Muscle layer of colon (tissue), 2 donors: ENCODE measurements around the gene PER3.

Source experiments
- H3K27ac ChIP-seq: one replicate; pipeline ENCODE4 v1.7.0; 2013; ENCODE audit warnings: low read depth, mild to moderate bottlenecking, low read length, moderate library complexity
- H3K27me3 ChIP-seq, 2 donors: one replicate each; pipeline ENCODE4 v1.7.0; 2013; ENCODE audit warnings: low read length in 2 of 2, mild to moderate bottlenecking in 2 of 2; ENCODE audit not compliant: insufficient read depth in 2 of 2, control insufficient read depth in 1 of 2
- H3K36me3 ChIP-seq: one replicate; pipeline ENCODE4 v1.7.0; 2013; ENCODE audit warnings: mild to moderate bottlenecking, low read length; ENCODE audit not compliant: insufficient read depth
- H3K4me1 ChIP-seq: one replicate; pipeline ENCODE4 v1.7.0; 2013; ENCODE audit warnings: mild to moderate bottlenecking, low read length; ENCODE audit not compliant: insufficient read depth
- H3K4me3 ChIP-seq, 2 donors: one replicate each; pipeline ENCODE4 v1.7.0; 2013; ENCODE audit warnings: low read length in 2 of 2, low read depth in 1 of 2, mild to moderate bottlenecking in 1 of 2, moderate library complexity in 1 of 2
- H3K9ac ChIP-seq: one replicate; pipeline ENCODE4 v1.7.0; 2013; ENCODE audit warnings: low read length
- H3K9me3 ChIP-seq: one replicate; pipeline ENCODE4 v1.7.0; 2013; ENCODE audit warnings: mild to moderate bottlenecking, low read length
- donor health status: abdominal sarcoma.
- donor health status: Adenocarcinoma of cecum.

Gene PER3

DNA sequence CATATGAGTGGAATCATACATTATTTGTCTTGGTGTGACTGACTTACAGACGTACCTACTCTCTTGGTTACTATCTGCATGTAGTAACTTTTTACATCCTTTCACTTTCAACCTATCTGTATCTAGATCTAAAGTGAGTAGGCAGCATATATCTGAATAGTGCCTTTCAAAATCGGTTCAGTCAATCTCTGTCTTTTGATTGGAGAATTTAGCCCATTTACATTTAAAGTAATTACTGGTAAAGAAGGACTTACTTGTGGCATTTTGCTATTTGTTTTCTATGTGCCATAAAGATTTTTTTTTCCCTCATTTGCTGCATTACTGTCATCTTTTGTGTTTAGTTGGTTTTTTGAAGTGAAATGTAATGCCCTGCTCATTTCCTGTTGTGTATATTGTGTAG, 54.6 kb downstream of the PER3 start:
- peaks cover 7% of the 10 kb centered on the region for H3K9me3 ChIP-seq
- H3K4me3 ChIP-seq, result no peak overlapping the region
- no peaks in the 10 kb centered on the region for H3K4me1 ChIP-seq
- H3K36me3 ChIP-seq, result peaks cover 88% of the 10 kb centered on the region
- H3K9ac ChIP-seq, result no peak overlapping the region
- H3K27me3 ChIP-seq, result no peaks in the 10 kb centered on the region
- H3K27ac ChIP-seq, result no peak overlapping the region

DNA sequence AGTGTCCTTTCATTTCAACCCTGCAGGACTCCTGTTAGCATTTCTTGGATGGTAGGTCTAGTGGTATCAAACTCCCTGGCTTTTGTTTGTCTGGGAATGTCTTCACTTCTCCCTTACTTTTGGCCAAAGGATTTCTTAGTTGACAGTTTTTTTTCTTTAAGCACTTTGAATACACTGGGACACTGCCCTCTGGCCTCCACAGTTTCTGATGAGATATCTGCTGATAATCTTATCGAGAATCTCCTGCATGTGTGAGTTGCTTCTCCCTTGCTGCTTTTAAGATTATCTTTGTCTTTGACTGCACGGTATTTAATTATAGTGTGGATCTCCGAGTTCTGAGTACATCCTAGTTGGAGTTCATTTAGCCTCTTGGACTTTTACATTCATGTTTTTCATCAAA, 55.4 kb downstream of the PER3 start:
- H3K4me1 ChIP-seq, result no peaks in the 10 kb centered on the region
- no peak overlapping the region for H3K4me3 ChIP-seq
- no peaks in the 10 kb centered on the region for H3K27me3 ChIP-seq
- H3K27ac ChIP-seq, result no peak overlapping the region
- peaks cover 7% of the 10 kb centered on the region for H3K9me3 ChIP-seq
- no peak overlapping the region for H3K9ac ChIP-seq
- H3K36me3 ChIP-seq, result peaks cover 85% of the 10 kb centered on the region

GRCh38 chr1:7842517-7842916, 58.4 kb downstream of the PER3 start:
- H3K4me1 ChIP-seq, result no peaks in the 10 kb centered on the region
- no peak overlapping the region for H3K27ac ChIP-seq
- no peaks in the 10 kb centered on the region for H3K27me3 ChIP-seq
- H3K36me3 ChIP-seq, result peaks cover 60% of the 10 kb centered on the region
- H3K4me3 ChIP-seq, result no peak overlapping the region
- peaks cover 7% of the 10 kb centered on the region for H3K9me3 ChIP-seq
- H3K9ac ChIP-seq, result no peak overlapping the region

- Histone ChIP-seq H3K9ac (no peak overlapping the region), H3K4me3 (no peak overlapping the region), H3K27me3 (no peaks in the 10 kb centered on the region), H3K36me3 (peaks cover 31% of the 10 kb centered on the region), H3K9me3 (no peaks in the 10 kb centered on the region), H3K27ac (no peak overlapping the region), H3K4me1 (no peaks in the 10 kb centered on the region)
Observed at GRCh38 chr1:7845761-7846160, 61.7 kb downstream of the PER3 start.

GRCh38 chr1:7846656-7847055, 62.6 kb downstream of the PER3 start:
- H3K4me1 ChIP-seq, result no peaks in the 10 kb centered on the region
- no peak overlapping the region for H3K4me3 ChIP-seq
- peaks cover 23% of the 10 kb centered on the region for H3K36me3 ChIP-seq
- H3K27me3 ChIP-seq, result no peaks in the 10 kb centered on the region
- no peaks in the 10 kb centered on the region for H3K9me3 ChIP-seq
- no peak overlapping the region for H3K9ac ChIP-seq
- no peak overlapping the region for H3K27ac ChIP-seq

DNA sequence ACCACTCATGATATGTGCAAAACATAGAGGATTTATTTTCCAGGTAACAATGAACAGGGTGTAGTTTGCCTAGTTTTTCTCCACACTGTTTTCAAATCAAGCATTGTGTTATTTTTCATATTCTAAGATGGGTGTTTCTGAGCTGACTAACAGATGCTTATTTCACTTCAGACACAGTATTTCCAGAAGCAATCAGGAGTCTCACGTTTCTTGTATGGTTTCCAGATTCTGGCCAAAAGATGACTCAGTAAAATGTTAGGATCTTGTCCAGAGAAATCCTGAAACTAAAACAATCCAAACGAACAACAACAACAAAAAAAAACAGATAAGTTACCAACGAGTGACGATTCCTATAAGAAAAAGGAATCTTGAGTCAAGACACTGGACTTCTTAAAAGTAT, 63.5 kb downstream of the PER3 start:
- no peaks in the 10 kb centered on the region for H3K9me3 ChIP-seq
- H3K27ac ChIP-seq, result no peak overlapping the region
- H3K4me1 ChIP-seq, result no peaks in the 10 kb centered on the region
- H3K36me3 ChIP-seq, result peaks cover 16% of the 10 kb centered on the region
- H3K4me3 ChIP-seq, result no peak overlapping the region
- no peak overlapping the region for H3K9ac ChIP-seq
- no peaks in the 10 kb centered on the region for H3K27me3 ChIP-seq

DNA sequence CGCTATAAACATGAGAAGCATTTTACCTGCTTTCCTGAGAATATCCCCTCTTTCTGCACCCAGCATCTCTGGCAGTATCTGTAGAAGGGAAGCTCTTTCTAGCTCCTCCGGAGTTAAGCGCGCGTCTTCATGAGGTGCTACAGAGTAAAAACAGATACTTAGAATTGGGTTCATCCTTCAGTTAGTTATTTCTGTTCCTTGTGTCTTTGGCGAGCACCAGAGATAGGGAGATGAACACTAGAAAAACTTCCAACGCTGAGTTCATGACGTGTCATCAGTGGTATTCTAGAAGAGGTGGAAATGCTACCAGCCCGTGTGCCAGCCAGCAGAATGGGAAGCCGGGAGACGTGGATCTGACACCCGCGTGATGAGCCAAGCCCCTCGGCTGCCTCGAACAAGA, 66.7 kb downstream of the PER3 start:
- H3K4me1 ChIP-seq, result no peaks in the 10 kb centered on the region
- H3K9me3 ChIP-seq, result no peaks in the 10 kb centered on the region
- no peak overlapping the region for H3K27ac ChIP-seq
- H3K9ac ChIP-seq, result no peak overlapping the region
- no peaks in the 10 kb centered on the region for H3K27me3 ChIP-seq
- no peak overlapping the region for H3K4me3 ChIP-seq
- no peaks in the 10 kb centered on the region for H3K36me3 ChIP-seq

- H3K27ac ChIP-seq, result no peak within 1 kb of the TSS
- no peak within 1 kb of the TSS for H3K4me3 ChIP-seq
Observed at GRCh38 chr1:7852804-7853683, 69.0 kb downstream of the PER3 start, which contains the start of gene UTS2. TSS of gene UTS2 (minus strand) at chr1:7853065. CDS start at chr1:7853003, 62 bp downstream.

DNA sequence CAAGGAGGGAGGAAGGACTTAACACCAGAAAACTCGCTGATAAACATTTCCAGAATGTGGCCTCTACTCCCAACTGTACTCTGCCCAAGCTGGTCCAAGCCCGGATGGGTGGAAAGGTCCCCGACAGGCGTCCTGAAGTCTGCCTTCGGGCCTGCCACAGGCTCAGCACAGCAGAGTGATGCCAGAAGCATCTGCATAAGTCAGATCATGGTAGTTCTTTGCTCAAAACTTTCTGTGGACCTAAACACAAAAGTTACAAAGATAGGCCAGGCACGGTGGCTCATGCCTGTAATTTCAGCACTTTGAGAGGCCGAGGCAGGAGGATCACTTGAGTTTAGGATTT, 69.6 kb downstream of the PER3 start:
- H3K9me3 ChIP-seq, result no peaks in the 10 kb centered on the region

More at GRCh38 chr1:7852804-7853683, 69.0 kb downstream of the PER3 start, which contains the start of gene UTS2:
- H3K9me3 ChIP-seq, result no peaks in the 10 kb centered on the region
- H3K9ac ChIP-seq, result no peak within 1 kb of the TSS
- no peaks in the 10 kb centered on the region for H3K4me1 ChIP-seq
- H3K27me3 ChIP-seq, result no peaks in the 10 kb centered on the region
- H3K36me3 ChIP-seq, result no peaks in the 10 kb centered on the region

DNA sequence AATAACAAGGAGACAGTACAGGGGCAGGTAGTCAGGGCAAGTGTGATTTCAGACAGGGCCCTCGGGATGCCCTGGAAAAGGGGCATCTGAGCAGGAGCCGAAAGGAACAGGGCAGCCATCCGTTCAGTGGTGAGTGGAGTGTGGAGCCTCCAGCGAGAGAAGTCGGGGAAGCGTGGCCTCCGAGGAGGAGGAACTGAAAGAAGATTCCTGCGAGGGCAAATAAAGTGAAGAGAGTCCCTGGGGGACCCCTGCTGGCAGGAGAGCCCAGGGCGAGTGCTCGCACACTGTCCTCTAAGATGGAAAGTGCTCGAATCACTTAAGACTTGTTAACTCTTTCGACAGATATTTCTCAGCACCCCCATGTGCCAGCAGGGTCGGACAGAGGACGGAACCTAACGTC, 72.3 kb downstream of the PER3 start:
- Histone ChIP-seq H3K4me3 (no peak overlapping the region), H3K4me1 (no peaks in the 10 kb centered on the region), H3K9me3 (no peaks in the 10 kb centered on the region), H3K27me3 (no peaks in the 10 kb centered on the region), H3K36me3 (no peaks in the 10 kb centered on the region), H3K9ac (no peak overlapping the region), H3K27ac (no peak overlapping the region)

More for the DNA sequence above, 69.6 kb downstream of the PER3 start:
- Histone ChIP-seq H3K4me3 (no peak overlapping the region), H3K9ac (no peak overlapping the region), H3K36me3 (no peaks in the 10 kb centered on the region), H3K27ac (no peak overlapping the region), H3K4me1 (no peaks in the 10 kb centered on the region), H3K27me3 (no peaks in the 10 kb centered on the region)

- H3K36me3 ChIP-seq, result no peaks in the 10 kb centered on the region
- H3K4me1 ChIP-seq, result no peaks in the 10 kb centered on the region
- no peak overlapping the region for H3K27ac ChIP-seq
- H3K27me3 ChIP-seq, result no peaks in the 10 kb centered on the region
- no peak overlapping the region for H3K9ac ChIP-seq
- no peak overlapping the region for H3K4me3 ChIP-seq
- H3K9me3 ChIP-seq, result no peaks in the 10 kb centered on the region
Observed at GRCh38 chr1:7857000-7857399, 72.9 kb downstream of the PER3 start.

GRCh38 chr1:7857985-7858384, 73.9 kb downstream of the PER3 start:
- no peak overlapping the region for H3K27ac ChIP-seq
- no peaks in the 10 kb centered on the region for H3K27me3 ChIP-seq
- no peaks in the 10 kb centered on the region for H3K9me3 ChIP-seq

More at GRCh38 chr1:7857985-7858384, 73.9 kb downstream of the PER3 start:
- Histone ChIP-seq H3K36me3 (no peaks in the 10 kb centered on the region), H3K9ac (no peak overlapping the region), H3K4me1 (no peaks in the 10 kb centered on the region), H3K4me3 (no peak overlapping the region)
